ENCODE data around the gene DYNLRB1.

DYNLRB1 gene

DNA sequence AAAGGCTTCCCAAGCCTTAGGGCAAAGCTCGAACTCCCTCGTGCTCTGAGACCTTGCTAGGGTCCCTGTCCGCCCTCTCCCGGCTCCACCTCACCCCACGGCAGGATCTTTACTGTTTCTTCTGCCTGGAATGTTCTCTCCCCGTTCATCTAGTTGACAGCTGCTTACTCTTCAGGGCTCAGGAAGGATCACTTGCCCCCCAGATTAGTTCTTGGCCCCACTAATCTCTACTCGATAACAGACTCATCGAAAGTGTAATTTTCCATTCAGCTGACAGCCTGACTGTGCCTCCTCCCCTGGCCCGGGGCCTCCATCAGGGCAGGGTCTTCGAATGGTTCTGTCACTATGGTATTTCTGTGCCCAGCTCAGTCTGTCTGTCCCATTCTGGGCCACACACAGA lies 45.4 kb downstream of the DYNLRB1 start:
- H3K4me1 ChIP-seq (ENCODE audit: control insufficient read depth in 1 of 2, insufficient read depth in 1 of 2, low read depth in 1 of 2, low read length in 1 of 2) = peaks cover 11 to 20% of the 10 kb centered on the region in 2 experiments
- peak overlapping the region; percentile 36 for H3K27ac ChIP-seq
- TF ChIP-seq, protein P1, sequence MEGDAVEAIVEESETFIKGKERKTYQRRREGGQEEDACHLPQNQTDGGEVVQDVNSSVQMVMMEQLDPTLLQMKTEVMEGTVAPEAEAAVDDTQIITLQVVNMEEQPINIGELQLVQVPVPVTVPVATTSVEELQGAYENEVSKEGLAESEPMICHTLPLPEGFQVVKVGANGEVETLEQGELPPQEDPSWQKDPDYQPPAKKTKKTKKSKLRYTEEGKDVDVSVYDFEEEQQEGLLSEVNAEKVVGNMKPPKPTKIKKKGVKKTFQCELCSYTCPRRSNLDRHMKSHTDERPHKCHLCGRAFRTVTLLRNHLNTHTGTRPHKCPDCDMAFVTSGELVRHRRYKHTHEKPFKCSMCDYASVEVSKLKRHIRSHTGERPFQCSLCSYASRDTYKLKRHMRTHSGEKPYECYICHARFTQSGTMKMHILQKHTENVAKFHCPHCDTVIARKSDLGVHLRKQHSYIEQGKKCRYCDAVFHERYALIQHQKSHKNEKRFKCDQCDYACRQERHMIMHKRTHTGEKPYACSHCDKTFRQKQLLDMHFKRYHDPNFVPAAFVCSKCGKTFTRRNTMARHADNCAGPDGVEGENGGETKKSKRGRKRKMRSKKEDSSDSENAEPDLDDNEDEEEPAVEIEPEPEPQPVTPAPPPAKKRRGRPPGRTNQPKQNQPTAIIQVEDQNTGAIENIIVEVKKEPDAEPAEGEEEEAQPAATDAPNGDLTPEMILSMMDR (IDR thresholded peaks at IDR 0.05) = no peak
- H3K9me3 ChIP-seq = no peaks in the 10 kb centered on the region
- no peaks in the 10 kb centered on the region for H3K27me3 ChIP-seq
- H3K36me3 ChIP-seq = peaks cover 11% of the 10 kb centered on the region
- H3K4me3 ChIP-seq (ENCODE audit: low read depth in 1 of 2, low read length in 1 of 2) = no peak overlapping the region

DNA sequence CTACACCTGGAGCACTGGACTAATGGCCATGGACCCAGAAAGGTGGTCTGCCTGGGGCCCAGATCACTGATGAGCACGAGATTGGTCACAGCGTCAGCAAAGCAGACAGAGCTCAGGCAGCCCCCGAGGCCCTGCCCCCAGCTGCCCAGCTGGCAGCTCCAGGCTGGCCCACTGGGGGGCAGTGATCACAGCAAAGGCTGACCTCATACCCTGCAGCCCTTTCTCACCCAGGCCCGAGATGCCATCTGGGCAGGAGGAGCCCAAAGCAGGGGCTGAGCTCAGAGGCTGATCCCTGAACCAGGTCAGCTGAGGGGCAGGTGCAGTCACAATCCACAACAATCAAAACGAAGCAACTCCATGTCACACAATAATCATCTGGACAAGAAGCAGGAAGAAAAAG lies 46.4 kb downstream of the DYNLRB1 start:
- H3K4me1 ChIP-seq (ENCODE audit: control insufficient read depth in 1 of 2, insufficient read depth in 1 of 2, low read depth in 1 of 2, low read length in 1 of 2) = peaks cover 11 to 18% of the 10 kb centered on the region in 2 experiments
- TF ChIP-seq, protein P1 (IDR thresholded peaks at IDR 0.05) = peak; percentile 17
- no peaks in the 10 kb centered on the region for H3K27me3 ChIP-seq
- H3K27ac ChIP-seq = no peak overlapping the region
- no peaks in the 10 kb centered on the region for H3K9me3 ChIP-seq
- no peak overlapping the region for H3K4me3 ChIP-seq (ENCODE audit: low read depth in 1 of 2, low read length in 1 of 2)
- peaks cover 11% of the 10 kb centered on the region for H3K36me3 ChIP-seq

DNA sequence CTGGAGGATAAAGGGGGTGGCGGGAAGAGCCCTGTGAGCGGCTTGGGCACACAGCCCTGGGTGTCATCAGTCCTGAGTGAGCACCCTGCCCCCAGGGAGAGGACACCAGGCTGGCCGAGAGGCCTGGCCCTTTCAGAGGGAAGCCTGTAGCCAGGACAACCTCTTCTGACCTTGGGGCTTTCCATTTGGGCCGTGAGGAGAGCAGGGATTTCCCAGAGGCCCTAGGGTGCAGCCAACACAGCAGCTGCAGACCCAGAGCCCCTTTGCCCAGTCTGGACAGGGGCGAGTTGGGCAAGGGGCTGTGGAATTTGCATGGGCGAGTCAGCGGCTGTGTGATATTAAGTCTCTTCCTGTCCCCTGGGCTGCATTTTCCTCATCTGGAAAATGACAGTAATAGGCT lies 48.6 kb downstream of the DYNLRB1 start:
- H3K36me3 ChIP-seq = peaks cover 10% of the 10 kb centered on the region

DNA sequence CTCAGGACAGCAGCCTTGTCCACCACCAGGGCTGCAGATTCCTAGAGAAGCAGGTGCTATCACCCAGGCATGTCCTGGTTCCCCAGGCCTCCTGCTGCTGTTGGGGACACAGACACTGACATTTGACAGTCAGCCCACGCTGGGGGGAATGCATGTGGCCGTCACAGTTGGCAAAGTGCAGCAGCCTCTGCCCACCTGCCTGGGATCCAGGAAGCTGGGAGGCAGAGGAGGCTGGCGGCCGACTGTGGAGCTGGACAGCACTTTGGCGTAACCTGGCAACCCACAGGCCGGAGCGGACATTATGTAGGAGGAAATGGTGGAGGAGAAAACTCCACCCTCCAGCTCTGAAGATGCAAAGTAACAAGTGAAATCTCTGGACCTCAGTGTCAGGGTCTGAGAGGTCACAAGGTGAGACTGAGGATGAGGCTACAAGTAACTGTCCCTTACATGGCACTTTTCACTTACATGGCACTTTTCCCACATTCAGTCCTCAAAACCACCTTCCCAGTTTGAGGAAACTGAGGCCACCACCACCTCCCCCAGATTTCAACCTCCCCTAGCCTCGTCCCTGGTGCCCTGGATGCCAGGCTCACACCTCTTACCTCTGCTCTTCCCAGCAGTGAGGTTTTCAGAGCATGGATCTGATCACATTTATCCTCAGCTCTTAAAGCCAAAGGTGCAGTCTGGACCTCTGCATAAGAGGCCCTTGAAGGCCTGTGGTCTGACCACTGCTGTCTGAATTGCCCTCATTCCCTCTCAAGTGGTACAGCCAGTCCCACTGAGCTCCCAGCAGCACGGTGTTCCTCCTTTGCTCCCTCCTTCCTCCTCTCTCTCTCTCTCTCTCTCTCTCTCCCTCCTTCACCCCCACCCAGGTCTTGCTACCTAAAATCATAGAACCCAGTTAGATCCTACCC lies 51.0 kb downstream of the DYNLRB1 start:
- Histone ChIP-seq H3K27ac (no peak overlapping the region), H3K4me1 (ENCODE audit: control insufficient read depth in 1 of 2, insufficient read depth in 1 of 2, low read depth in 1 of 2, low read length in 1 of 2) (peaks cover 15% of the 10 kb centered on the region in 2 experiments), H3K27me3 (no peaks in the 10 kb centered on the region), H3K36me3 (no peaks in the 10 kb centered on the region), H3K4me3 (ENCODE audit: low read depth in 1 of 2, low read length in 1 of 2) (no peak overlapping the region), H3K9me3 (no peaks in the 10 kb centered on the region)
- TF ChIP-seq, protein P1 (IDR thresholded peaks at IDR 0.05) = no peak

More for the DNA sequence above, 48.6 kb downstream of the DYNLRB1 start:
- Histone ChIP-seq H3K4me3 (ENCODE audit: low read depth in 1 of 2, low read length in 1 of 2) (no peak overlapping the region), H3K27me3 (no peaks in the 10 kb centered on the region), H3K4me1 (ENCODE audit: control insufficient read depth in 1 of 2, insufficient read depth in 1 of 2, low read depth in 1 of 2, low read length in 1 of 2) (no peaks in the 10 kb centered on the region), H3K27ac (no peak overlapping the region), H3K9me3 (no peaks in the 10 kb centered on the region)
- TF ChIP-seq, protein P1 (IDR thresholded peaks at IDR 0.05) = no peak

DNA sequence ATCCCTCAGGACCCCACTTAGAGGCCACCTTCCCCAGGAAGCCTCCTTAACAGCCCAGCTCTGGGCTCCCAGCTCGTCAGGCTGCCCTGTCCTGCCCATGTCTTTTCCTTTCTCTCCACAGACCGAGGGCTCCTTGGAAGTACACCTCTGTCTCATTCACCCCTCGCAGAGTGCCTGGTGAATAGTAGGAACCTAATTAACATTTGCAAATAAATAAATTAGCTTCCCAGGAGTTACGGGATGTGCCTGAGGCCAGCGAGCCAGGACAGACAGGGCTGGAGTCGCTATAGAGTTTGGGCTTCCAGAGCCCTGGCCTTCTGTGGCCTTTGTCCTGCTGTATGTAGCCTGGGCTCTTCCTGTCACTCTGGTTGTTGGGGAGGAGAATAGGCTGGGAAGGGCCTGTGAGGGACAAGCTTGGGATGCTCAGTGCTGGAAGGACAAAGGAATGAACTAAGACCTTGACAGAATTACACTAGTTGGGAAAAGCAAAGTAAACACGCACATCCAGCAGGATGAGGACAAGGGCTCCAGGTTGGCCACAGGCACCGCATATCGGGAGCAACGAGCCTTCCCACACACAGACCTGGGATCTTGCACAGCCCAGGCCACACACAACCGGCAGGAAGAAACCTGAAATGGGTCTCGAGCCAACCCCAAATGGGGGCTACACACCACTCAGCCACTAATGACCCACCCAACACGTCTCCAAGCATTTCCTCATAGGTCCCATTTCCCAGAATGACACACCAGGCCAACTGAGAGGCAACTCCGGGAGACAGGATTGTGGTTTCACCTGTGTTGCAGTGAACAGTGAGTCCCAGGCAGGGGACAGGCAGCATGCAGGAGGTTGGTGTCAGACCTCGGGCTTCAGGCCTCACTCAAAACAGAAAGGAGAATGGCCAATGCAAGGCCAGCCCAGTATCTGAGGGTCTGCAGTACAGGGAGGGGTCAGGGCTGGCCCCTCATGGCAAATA lies 52.0 kb downstream of the DYNLRB1 start:
- peaks cover 15% of the 10 kb centered on the region in 2 experiments for H3K4me1 ChIP-seq (ENCODE audit: control insufficient read depth in 1 of 2, insufficient read depth in 1 of 2, low read depth in 1 of 2, low read length in 1 of 2)
- no peak overlapping the region for H3K4me3 ChIP-seq (ENCODE audit: low read depth in 1 of 2, low read length in 1 of 2)
- no peaks in the 10 kb centered on the region for H3K27me3 ChIP-seq
- H3K9me3 ChIP-seq = no peaks in the 10 kb centered on the region
- no peaks in the 10 kb centered on the region for H3K36me3 ChIP-seq
- no peak overlapping the region for H3K27ac ChIP-seq
- TF ChIP-seq, protein P1 (IDR thresholded peaks at IDR 0.05) = no peak
